IMR-90 (cell line): ENCODE measurements around the gene TIFAB. TPM values are rescaled to one million over a fixed set of nuclear protein-coding genes. Genes with fewer than 3 reads are reported as not detected.

Experiments used
- ATAC-seq: fragments of 200-7000 bp; cut with Tn5 transposase; 2 replicates; pipeline ENCODE4 v1.9.1; 2020; ENCODE audit warnings: low read depth, mild to moderate bottlenecking, moderate library complexity
- BruUV-seq: library from RNA; stranded (reverse); fragments of 400-500 nt; replicated peaks from 2 replicates; lab custom pipeline; 2021; lab: Mats Ljungman, UMichigan
- CTCF ChIA-PET: fragments of 300-600 bp; formaldehyde crosslinking; extraction: SDS; loops from one replicate; lab custom pipeline; 2021; ENCODE audit warnings: antibody characterized with exemption; lab: Yijun Ruan, JAX
- POLR2A ChIA-PET: fragments of 300-600 bp; sonication (Branson Sonifier 250); formaldehyde crosslinking; loops from one replicate; lab custom pipeline; 2022; ENCODE audit warnings: antibody characterized with exemption; ENCODE audit not compliant: unreplicated experiment; lab: Charles Lee
- DNase-seq: peaks from one replicate; pipeline ENCODE4 v3.0.0; 2013
- H2AFZ ChIP-seq: replicated peaks from 2 replicates; pipeline ENCODE3; 2013; ENCODE audit warnings: low read length, mild to moderate bottlenecking; ENCODE audit not compliant: poor library complexity
- H2AK5ac ChIP-seq: 2 replicates; pipeline ENCODE4 v1.6.1; 2013; ENCODE audit warnings: low read depth, low read length, inconsistent platforms
- H2AK9ac ChIP-seq: replicated peaks from 2 replicates; pipeline ENCODE3; 2013; ENCODE audit warnings: mild to moderate bottlenecking, low read depth, low read length, moderate library complexity; ENCODE audit not compliant: poor library complexity
- H2BK120ac ChIP-seq: 2 replicates; pipeline ENCODE4 v1.6.1; 2013; ENCODE audit warnings: low read depth, low read length, inconsistent platforms
- H2BK15ac ChIP-seq: 3 replicates; pipeline ENCODE4 v1.6.1; 2013; ENCODE audit warnings: low read depth, low read length, inconsistent platforms
- H2BK20ac ChIP-seq: 2 replicates; pipeline ENCODE4 v1.6.1; 2013; ENCODE audit warnings: low read depth, mild to moderate bottlenecking, inconsistent platforms, low read length, moderate library complexity
- H2BK5ac ChIP-seq: 2 replicates; pipeline ENCODE4 v1.6.1; 2013; ENCODE audit warnings: mild to moderate bottlenecking, low read depth, low read length, inconsistent platforms; ENCODE audit not compliant: poor library complexity, severe bottlenecking
- H3K14ac ChIP-seq: replicated peaks from 2 replicates; pipeline ENCODE4 v1.6.1; 2013; ENCODE audit warnings: low read depth, low read length, inconsistent platforms
- H3K18ac ChIP-seq: 2 replicates; pipeline ENCODE4 v1.6.1; 2013; ENCODE audit warnings: low read depth, low read length, control low read depth
- H3K23ac ChIP-seq: 2 replicates; pipeline ENCODE4 v1.6.1; 2013; ENCODE audit warnings: low read depth, low read length, inconsistent platforms
- H3K27ac ChIP-seq: 2 replicates; pipeline ENCODE4 v1.5.1; 2013; ENCODE audit warnings: mild to moderate bottlenecking, control low read depth, low read length; ENCODE audit not compliant: insufficient read depth
- H3K27me3 ChIP-seq: 2 replicates; pipeline ENCODE4 v1.6.1; 2013; ENCODE audit warnings: low read length; ENCODE audit not compliant: control insufficient read depth, insufficient read depth
- H3K36me3 ChIP-seq: 2 replicates; pipeline ENCODE4 v1.6.1; 2013; ENCODE audit warnings: low read length, mixed read lengths; ENCODE audit not compliant: control insufficient read depth, insufficient read depth
- H3K4ac ChIP-seq: 2 replicates; pipeline ENCODE4 v1.6.1; 2013; ENCODE audit warnings: low read depth, low read length, inconsistent platforms
- H3K4me1 ChIP-seq: 2 replicates; pipeline ENCODE4 v1.6.1; 2013; ENCODE audit warnings: low read length, mixed read lengths; ENCODE audit not compliant: control insufficient read depth, insufficient read depth
- H3K4me2 ChIP-seq: 2 replicates; pipeline ENCODE4 v1.6.1; 2013; ENCODE audit warnings: low read depth, mild to moderate bottlenecking, control low read depth, low read length, moderate library complexity
- H3K4me3 ChIP-seq: 2 replicates; pipeline ENCODE4 v1.5.1; 2013; ENCODE audit warnings: low read depth, mild to moderate bottlenecking, control low read depth, low read length, moderate library complexity; ENCODE audit not compliant: insufficient read depth
- H3K56ac ChIP-seq: 2 replicates; pipeline ENCODE4 v1.6.1; 2013; ENCODE audit warnings: low read length, inconsistent platforms; ENCODE audit not compliant: insufficient read depth; ENCODE audit errors: extremely low read depth
- H3K79me1 ChIP-seq, 2 experiments: 2 replicates each; pipeline ENCODE4 v1.6.1; 2013; ENCODE audit warnings: low read length in 2 of 2, inconsistent platforms in 1 of 2, low read depth in 1 of 2
- H3K9ac ChIP-seq: 2 replicates; pipeline ENCODE4 v1.6.1; 2013; ENCODE audit warnings: low read depth, low read length, control low read depth
- H3K9me1 ChIP-seq: 2 replicates; pipeline ENCODE4 v1.6.1; 2013; ENCODE audit warnings: low read length, inconsistent platforms; ENCODE audit not compliant: insufficient read depth
- H3K9me3 ChIP-seq: 2 replicates; pipeline ENCODE4 v1.6.1; 2013; ENCODE audit warnings: low read length; ENCODE audit not compliant: control insufficient read depth, insufficient read depth
- H4K20me1 ChIP-seq: 2 replicates; pipeline ENCODE4 v1.6.1; 2013; ENCODE audit warnings: low read length, inconsistent platforms; ENCODE audit not compliant: insufficient read depth
- H4K5ac ChIP-seq: 2 replicates; pipeline ENCODE4 v1.6.1; 2013; ENCODE audit warnings: mild to moderate bottlenecking, low read depth, low read length, control low read depth
- H4K8ac ChIP-seq, 2 experiments: 2 replicates each; pipeline ENCODE4 v1.6.1; 2013; ENCODE audit warnings: low read depth in 2 of 2, low read length in 2 of 2, control low read depth in 1 of 2, inconsistent platforms in 1 of 2
- H4K91ac ChIP-seq: 2 replicates; pipeline ENCODE4 v1.6.1; 2013; ENCODE audit warnings: low read depth, low read length, inconsistent platforms; ENCODE audit not compliant: insufficient read depth
- BHLHE40 ChIP-seq: fragments of 150-350 bp; IDR thresholded peaks from 2 replicates; pipeline ENCODE4 v1.6.1; 2016; ENCODE audit warnings: mild to moderate bottlenecking, low read depth, low read length
- CHD1 ChIP-seq: IDR thresholded peaks from 2 replicates; pipeline ENCODE4 v1.6.1; 2012; ENCODE audit warnings: low read depth, low read length, improper control_type of control experiment
- MAFK ChIP-seq: IDR thresholded peaks from 2 replicates; pipeline ENCODE4 v1.6.1; 2012; ENCODE audit warnings: low read depth, low read length, improper control_type of control experiment
- MXI1 ChIP-seq: IDR thresholded peaks from 2 replicates; pipeline ENCODE4 v1.6.1; 2012; ENCODE audit warnings: low read depth, mild to moderate bottlenecking, low read length, moderate library complexity, borderline replicate concordance
- NFE2L2 ChIP-seq: fragments of 150-350 bp; IDR thresholded peaks from 2 replicates; pipeline ENCODE4 v1.6.1; 2016; ENCODE audit warnings: low read depth, mild to moderate bottlenecking, low read length
- POLR2A ChIP-seq: IDR thresholded peaks from 2 replicates; pipeline ENCODE4 v1.6.1; 2012; ENCODE audit warnings: mild to moderate bottlenecking, low read depth, low read length
- RAD21 ChIP-seq: IDR thresholded peaks from 2 replicates; pipeline ENCODE4 v1.6.1; 2012; ENCODE audit warnings: low read length, improper control_type of control experiment
- WGBS, 2 experiments: methylation state at CpG; one replicate each; pipeline versions ENCODE4 v1.1.5 to v1.1.7; 2013; ENCODE audit warnings: missing lambda C conversion rate in 2 of 2; ENCODE audit not compliant: insufficient read length in 1 of 2; ENCODE audit errors: extremely low coverage in 2 of 2; 5-methylcytosine and 5-hydroxymethylcytosine counted together
- dilution Hi-C: fragments of 300-500 bp; cut with HindIII; formaldehyde crosslinking; loops from one replicate; pipeline ENCODE4 v1.14.3; 2018; ENCODE audit warnings: low sequenced_read_pairs; ENCODE audit not compliant: unreplicated experiment
- in situ Hi-C: fragments of 300-500 bp; cut with MboI; formaldehyde crosslinking; loops from 3 replicates; pipeline ENCODE4 v1.14.3; 2019; ENCODE audit warnings: low sequenced_read_pairs, inconsistent platforms, mixed read lengths
- intact Hi-C: fragments of 100-400 bp; cut with micrococcal nuclease; formaldehyde crosslinking; loops from 2 replicates; pipeline ENCODE4 v1.10.0; 2022
- polyA plus RNA-seq, 3 experiments: library from polyadenylated mRNA; depleted of rRNA; stranded (reverse); fragments of >200 nt; gene quantifications; 2 replicates each; pipeline ENCODE4 v1.2.3, GENCODE V29; 2012; ENCODE audit warnings: low replicate concordance in 1 of 3
- total RNA-seq: library from RNA; depleted of rRNA; stranded (reverse); fragments of >200 nt; gene quantifications from 2 replicates; pipeline ENCODE4 v1.2.3, GENCODE V29; 2012
- TF ChIP-seq, protein P1 (sequence below): fragments of 150-350 bp; IDR thresholded peaks from 2 replicates; pipeline ENCODE4 v1.6.1; 2016; ENCODE audit warnings: low read depth, mild to moderate bottlenecking, low read length, moderate library complexity, borderline replicate concordance
- TF ChIP-seq, protein P2 (sequence below): fragments of 150-350 bp; IDR thresholded peaks from 2 replicates; pipeline ENCODE4 v1.6.1; 2017; ENCODE audit warnings: mild to moderate bottlenecking, antibody characterized with exemption, low read length, low read depth

TIFAB gene
- total and polyA plus RNA-seq, 2 of the 4 experiments (the other 2 are of a cell fraction): not detected

DNA sequence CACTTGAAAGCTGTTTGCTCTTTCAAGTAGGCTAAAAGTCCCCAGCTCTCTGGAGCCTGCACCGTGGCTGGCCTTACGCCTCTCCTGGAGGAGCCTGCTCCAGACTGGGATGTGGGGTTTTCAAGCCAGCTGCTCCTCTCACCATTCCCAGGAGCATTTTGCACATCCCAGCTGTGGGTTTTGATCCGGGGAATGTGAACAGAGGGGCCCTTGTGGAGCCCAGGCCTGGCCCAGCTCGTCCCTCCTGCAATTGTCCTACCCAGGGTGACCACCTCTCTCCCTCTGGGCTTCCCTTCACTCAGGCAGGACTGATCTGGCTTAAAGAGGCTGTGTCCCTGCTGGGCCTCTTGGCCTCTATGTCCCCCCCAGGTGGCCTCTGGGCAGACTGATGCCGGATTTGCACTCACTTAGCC lies 32.5 kb upstream of the TIFAB start (continued):
- TF ChIP-seq, protein P1, sequence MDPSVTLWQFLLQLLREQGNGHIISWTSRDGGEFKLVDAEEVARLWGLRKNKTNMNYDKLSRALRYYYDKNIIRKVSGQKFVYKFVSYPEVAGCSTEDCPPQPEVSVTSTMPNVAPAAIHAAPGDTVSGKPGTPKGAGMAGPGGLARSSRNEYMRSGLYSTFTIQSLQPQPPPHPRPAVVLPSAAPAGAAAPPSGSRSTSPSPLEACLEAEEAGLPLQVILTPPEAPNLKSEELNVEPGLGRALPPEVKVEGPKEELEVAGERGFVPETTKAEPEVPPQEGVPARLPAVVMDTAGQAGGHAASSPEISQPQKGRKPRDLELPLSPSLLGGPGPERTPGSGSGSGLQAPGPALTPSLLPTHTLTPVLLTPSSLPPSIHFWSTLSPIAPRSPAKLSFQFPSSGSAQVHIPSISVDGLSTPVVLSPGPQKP: no peak

DNA sequence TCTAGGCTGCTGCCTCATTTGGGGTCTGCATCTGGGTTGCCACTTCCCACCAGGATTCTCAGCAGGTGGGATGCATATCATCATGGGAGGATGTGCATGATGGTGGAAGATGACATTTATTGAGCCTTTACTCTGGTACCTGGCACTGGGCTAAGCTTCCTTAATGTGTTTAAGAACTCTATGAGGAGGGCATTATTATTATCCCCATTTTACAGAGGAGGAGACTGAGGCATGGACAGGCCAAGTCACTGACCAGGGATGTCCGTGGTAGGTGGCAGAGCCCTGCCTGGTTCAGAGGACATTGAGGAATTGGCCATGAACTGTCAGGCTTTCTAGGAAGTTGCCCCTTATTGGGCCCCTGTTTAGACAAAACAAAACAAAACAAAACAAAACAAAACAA lies 31.1 kb upstream of the TIFAB start:
- BruUV-seq: no TSS peak
- no peaks in the 10 kb centered on the region for H3K9me3 ChIP-seq
- in situ Hi-C loops (no loop called here), intact Hi-C loops (no loop called here), dilution Hi-C loops (no loop called here)
- H2AK5ac ChIP-seq: no peak overlapping the region
- H2AFZ ChIP-seq: no peak overlapping the region
- no peak overlapping the region for H3K56ac ChIP-seq
- H3K9me1 ChIP-seq: peaks cover 5% of the 10 kb centered on the region; the same call in 1 of the 2 replicates
- H2BK15ac ChIP-seq: no peak overlapping the region
- H2BK120ac ChIP-seq: no peak overlapping the region
- no CpG with 5 or more reads among the region's 1 CpG for WGBS, 2 experiments
- H3K4me3 ChIP-seq: no peak overlapping the region
- H4K5ac ChIP-seq: no peak overlapping the region
- no peak overlapping the region for H3K14ac ChIP-seq
- ChIA-PET CTCF (no interaction called here), POLR2A (no interaction called here)
- H3K27ac ChIP-seq: no peak overlapping the region
- no peak overlapping the region for H3K18ac ChIP-seq
- no peak overlapping the region for H3K23ac ChIP-seq
- peaks cover 70% of the 10 kb centered on the region for H3K27me3 ChIP-seq
- no peak overlapping the region for H2BK5ac ChIP-seq
- H4K91ac ChIP-seq: no peak overlapping the region
- H2AK9ac ChIP-seq: no peak overlapping the region
- H3K4me2 ChIP-seq: no peak overlapping the region
- no peak for ATAC-seq
- no peak for DNase-seq
- H3K36me3 ChIP-seq: no peaks in the 10 kb centered on the region
- peaks cover 2% of the 10 kb centered on the region; the same call in 1 of the 2 replicates for H3K4me1 ChIP-seq
- H2BK20ac ChIP-seq: no peak overlapping the region
- H3K9ac ChIP-seq: no peak overlapping the region
- no peak for TF ChIP-seq CHD1
- TF ChIP-seq NFE2L2: no peak
- TF ChIP-seq, protein P1: no peak
- no peak for TF ChIP-seq MXI1
- no peak for TF ChIP-seq RAD21
- TF ChIP-seq, protein P2, sequence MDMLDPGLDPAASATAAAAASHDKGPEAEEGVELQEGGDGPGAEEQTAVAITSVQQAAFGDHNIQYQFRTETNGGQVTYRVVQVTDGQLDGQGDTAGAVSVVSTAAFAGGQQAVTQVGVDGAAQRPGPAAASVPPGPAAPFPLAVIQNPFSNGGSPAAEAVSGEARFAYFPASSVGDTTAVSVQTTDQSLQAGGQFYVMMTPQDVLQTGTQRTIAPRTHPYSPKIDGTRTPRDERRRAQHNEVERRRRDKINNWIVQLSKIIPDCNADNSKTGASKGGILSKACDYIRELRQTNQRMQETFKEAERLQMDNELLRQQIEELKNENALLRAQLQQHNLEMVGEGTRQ: no peak
- no peak for TF ChIP-seq BHLHE40
- no peak for TF ChIP-seq POLR2A
- no peak for TF ChIP-seq MAFK
- H3K79me1 ChIP-seq: no peaks in the 10 kb centered on the region
- H4K8ac ChIP-seq: no peak overlapping the region
- H4K20me1 ChIP-seq: no peaks in the 10 kb centered on the region; the same call in 1 of the 2 replicates
- no peak overlapping the region for H3K4ac ChIP-seq
